Measurements from ENCODE around the gene AIF1L. TPM values are rescaled to one million over a fixed set of nuclear protein-coding genes. Genes with fewer than 3 reads are reported as not detected.

AIF1L gene
- total RNA-seq, 1 donor from 2014 or later = 57.2 TPM

- DNase-seq (ENCODE audit: low spot score) = no peak
Observed at GRCh38 chr9:131076347-131077195, 19.8 kb upstream of the AIF1L start.

DNA sequence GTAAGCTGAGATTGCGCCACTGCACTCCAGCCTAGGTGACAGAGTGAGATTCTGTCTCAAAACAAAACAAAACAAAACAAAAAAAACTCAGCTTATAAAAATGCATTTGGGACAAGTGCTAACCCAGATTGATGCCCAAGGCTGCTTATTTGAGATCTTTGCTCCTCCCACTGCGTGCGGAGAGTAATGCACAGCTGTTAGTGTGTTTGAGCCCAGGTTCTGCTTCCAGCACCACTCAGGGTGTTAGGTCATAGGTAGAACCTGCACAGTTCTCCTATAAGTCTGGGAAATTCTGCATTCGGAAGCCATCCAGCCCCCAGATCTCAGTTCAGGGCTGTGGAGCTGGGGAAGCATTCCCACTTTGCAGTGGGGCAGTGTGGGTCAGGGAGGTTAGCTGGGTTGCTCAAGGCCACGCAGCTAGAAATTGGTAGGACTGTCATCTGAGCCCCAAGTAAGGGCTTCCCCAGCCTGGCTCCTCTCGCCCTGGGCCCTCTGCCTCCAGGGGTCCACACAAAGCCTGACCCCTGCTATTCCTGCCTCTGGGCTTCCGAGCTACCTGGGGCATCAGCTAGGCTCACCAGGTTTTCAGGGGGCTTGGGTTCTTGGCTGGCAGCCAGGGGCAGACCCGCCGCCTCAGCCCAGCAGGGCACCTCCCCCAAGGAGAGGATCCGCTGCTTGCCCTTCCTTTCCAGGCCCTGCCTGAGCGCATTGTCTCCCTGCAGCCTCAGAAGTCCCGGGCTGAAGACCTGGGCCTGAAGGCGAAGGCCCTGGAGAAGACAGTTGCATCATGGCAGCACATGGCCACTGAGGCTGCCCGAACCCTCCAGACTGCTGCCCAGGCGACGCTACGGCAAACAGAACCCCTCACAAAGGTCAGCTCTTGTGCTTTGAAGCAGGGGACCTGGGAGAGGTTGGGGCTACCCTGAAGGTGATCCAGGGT, 17.6 kb upstream of the AIF1L start:
- DNase-seq (ENCODE audit: low spot score) = no peak

- no peak for DNase-seq (ENCODE audit: low spot score)
Observed at GRCh38 chr9:131080589-131080988, 15.7 kb upstream of the AIF1L start.

DNA sequence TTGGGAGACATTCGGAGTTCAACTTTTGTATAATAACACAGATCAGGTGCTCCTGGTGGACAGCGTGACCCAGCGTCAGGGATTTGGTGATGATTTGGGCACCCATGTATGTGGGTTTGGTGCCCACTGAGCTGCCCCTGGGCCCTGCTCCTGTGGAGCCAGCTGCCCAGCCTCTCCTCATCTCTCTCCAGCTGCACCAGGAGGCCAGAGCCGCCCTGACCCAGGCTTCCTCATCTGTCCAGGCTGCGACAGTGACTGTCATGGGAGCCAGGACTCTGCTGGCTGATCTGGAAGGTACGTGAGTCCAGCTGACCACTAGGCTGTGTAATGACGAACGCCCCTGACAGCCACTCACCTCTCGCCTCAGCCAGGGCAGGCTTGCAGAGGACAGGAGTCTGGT, 14.5 kb upstream of the AIF1L start:
- DNase-seq (ENCODE audit: low spot score) = no peak

DNA sequence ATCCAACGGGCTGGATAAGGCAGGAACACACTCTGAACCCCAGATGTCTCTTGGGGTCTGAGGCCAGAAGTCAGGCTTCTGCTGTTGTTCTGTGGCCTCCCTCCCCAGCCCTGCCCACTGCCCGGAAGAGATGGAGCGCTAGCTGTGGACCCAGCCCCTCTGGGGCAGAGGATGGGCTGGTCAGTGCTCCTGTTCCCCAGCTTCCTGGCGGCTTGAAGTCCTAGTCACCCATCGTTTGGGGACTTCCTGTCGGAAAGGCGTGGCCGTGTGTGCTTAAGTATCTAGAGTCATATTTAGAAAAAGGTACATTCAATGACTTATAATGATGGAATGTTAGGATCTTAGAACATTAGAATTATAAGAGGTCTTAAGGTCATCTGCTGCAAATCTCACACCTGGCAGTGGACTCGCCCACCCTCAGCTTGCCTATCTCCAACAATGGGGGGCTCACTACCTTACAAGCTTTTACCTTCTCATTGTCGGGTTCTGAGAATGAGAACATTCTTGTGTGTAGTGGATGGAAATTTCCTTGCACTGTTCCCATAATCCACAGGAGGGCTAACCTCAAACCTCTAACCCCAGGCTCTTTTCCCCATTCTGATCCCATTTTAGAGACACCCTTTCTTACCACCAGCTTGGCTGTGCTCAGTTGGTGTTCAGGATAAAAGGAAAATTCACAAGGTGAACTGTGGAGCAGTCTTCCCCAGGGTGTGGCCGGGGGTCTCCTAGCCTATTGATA, 13.4 kb upstream of the AIF1L start:
- no peak for DNase-seq (ENCODE audit: low spot score)

DNA sequence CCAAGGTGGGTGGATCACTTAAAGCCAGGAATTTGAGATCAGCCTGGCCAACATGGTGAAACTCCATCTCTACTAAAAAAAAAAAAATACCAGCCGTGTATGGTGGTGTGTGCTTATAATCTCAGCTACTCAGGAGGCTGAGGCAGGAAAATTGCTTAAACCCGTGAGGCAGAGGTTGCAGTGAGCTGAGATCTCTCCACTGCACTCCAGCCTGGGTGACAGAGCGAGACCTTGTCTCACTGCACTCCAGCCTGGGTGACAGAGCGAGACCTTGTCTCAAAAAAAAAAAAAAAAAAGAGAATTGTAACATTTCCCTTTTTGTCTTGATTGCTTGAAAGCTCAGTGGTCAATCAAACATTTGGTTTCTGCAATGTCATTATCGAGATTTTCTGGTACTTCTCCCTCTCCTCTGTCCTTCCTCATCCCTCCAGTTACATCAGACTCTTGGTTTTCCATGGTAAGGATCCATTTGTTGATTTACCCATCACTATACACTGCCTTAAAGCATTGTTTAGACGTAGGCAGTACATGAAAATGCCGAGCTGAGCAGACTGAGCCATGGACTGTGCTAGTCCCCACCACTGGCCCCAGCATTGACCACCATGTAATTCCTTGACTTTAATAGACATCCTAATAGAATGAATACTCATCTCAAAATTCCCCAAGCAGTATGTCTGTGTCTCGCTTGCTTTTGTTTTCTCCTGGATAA, 11.5 kb upstream of the AIF1L start:
- DNase-seq (ENCODE audit: low spot score) = no peak

- DNase-seq (ENCODE audit: low spot score) = no peak
Observed at GRCh38 chr9:131085370-131086122, 10.8 kb upstream of the AIF1L start.

GRCh38 chr9:131087354-131087893, 8.9 kb upstream of the AIF1L start:
- DNase-seq (ENCODE audit: low spot score) = no peak

- no peak for DNase-seq (ENCODE audit: low spot score)
Observed at GRCh38 chr9:131090025-131090787, 6.1 kb upstream of the AIF1L start.

GRCh38 chr9:131091352-131091992, 4.9 kb upstream of the AIF1L start:
- no peak for DNase-seq (ENCODE audit: low spot score)

- DNase-seq (ENCODE audit: low spot score) = no peak
Observed at GRCh38 chr9:131092030-131092429, 4.3 kb upstream of the AIF1L start.

DNA sequence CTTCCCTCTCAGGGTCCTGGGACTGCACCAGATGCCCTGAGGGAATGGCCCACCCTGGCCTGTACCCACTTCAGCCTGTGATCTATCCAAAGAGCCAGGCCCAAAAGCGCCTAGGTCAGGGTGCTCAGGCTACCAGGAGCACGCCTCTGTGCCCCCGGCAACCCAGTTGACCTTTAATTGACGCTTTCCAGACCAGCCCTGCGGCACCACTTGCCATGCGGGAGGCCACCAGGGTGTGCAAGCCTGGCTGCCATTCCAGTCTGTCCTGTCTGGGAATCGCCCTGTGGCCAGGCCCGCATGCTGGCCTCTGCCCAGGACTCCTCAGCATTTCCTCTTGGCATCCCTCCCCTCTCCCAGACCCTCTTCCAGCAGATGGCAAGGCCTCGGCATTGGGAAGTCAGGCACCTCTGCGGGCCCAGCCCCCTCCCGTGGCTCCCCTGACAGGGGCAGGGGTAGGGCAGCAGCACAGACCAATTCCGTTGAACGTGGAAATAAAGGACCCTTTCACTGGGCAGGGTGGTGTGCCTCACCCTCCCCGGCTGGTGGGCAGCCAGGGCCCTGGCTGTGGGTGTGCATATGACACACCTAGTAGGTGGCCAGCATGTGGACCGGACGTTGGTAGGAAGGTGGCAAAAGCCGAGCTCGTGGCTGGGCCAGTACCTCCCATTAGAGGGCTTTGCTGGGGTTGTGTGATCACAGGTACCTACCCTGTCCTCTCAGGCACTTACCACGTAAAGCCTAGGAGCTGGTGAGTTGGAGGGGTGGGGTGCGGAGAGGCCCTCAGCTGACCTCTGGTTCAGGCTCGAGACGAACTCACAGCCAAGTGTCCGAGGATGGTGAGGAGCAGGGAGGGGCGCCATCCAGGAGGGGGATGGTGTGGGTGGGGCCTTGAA, 3.5 kb upstream of the AIF1L start:
- DNase-seq (ENCODE audit: low spot score) = no peak

DNA sequence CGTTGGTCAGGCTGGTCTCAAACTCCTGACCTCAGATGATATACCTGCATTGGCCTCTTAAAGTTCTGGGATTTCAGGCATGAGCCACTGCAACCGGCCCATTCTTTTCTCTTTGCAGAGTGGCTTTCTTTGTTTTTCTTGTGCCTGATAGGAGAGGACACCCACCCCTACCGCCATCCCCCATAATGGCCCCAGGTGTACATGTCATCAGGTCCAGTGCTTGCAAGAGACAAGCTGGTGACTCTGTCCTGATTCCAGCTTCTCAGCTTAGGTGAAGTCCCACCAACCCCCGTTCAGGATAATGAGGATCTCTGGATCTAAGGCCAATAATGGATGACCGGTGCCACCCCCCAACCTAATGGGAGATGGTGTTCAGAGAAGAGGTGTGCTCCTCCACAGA, 2.3 kb upstream of the AIF1L start:
- no peak for DNase-seq (ENCODE audit: low spot score)

DNA sequence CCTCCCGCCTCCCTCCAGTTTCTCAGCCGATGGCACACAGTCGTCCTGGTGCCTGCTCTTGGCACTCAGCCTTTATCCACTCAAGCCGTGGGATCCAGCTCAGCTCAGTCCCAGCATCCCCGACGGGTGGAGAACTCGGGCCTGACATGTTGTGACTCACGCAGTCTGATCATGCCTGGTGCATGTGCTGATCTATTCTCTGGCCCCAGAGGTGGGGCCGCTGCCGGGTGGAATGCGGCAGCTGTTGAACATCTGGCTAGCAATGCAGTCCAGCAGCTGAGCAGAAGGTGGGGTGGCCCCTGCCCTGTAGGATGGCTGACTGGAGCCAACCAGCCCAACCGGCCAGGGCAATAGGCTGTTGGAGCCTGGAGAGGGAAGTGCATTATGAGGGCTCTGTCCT, 1.7 kb upstream of the AIF1L start:
- no peak for DNase-seq (ENCODE audit: low spot score)

GRCh38 chr9:131095666-131096268, 564 bp upstream of the AIF1L start:
- DNase-seq (ENCODE audit: low spot score) = no peak

DNA sequence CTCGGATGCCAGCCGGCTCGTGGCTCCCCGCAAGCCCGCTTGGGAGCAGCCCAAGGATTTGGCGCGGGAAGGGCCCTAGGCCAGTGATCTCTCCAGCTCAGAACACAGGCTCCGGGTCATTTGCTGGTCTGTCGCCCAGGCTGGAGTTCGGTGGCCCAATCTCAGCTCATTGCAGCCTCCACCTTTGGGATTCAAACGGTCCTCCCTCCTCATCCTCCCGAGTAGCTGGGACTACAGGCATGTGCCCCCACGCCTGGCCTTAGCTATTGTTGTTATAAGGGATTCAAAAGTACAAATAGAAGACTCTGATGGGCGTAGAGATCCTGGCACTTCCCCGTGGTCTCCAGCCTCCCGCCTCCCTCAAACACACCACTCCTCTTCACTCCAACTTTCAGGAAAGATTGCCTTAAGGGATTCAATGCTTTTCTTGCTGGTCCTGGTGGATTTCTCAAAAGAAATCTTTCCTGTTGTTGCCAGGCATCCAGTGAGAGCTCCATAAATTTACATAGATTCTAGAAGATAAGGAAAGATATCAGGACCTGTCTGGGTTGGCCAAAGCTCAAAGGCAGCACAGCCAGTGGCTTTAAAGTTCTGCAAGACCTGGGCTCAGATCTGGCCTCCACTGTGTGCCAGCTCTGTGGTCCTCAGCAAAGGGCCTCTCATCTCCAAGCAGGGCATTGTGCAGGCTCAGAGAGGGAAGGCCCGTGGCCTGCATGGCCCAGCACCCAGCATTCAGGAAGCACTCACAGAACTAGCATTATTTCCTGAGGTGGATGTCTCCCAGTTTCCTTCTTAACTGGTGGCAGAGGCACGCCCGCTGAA, 1.0 kb downstream of the AIF1L start:
- no peak for DNase-seq (ENCODE audit: low spot score)
